GDM1 (cell line): ENCODE measurements around the gene TSPAN11.

ENCODE experiments used
- DNase-seq: peaks from one replicate; lab custom pipeline; 2025; lab: John Stamatoyannopoulos, UW

The TSPAN11 gene

DNA sequence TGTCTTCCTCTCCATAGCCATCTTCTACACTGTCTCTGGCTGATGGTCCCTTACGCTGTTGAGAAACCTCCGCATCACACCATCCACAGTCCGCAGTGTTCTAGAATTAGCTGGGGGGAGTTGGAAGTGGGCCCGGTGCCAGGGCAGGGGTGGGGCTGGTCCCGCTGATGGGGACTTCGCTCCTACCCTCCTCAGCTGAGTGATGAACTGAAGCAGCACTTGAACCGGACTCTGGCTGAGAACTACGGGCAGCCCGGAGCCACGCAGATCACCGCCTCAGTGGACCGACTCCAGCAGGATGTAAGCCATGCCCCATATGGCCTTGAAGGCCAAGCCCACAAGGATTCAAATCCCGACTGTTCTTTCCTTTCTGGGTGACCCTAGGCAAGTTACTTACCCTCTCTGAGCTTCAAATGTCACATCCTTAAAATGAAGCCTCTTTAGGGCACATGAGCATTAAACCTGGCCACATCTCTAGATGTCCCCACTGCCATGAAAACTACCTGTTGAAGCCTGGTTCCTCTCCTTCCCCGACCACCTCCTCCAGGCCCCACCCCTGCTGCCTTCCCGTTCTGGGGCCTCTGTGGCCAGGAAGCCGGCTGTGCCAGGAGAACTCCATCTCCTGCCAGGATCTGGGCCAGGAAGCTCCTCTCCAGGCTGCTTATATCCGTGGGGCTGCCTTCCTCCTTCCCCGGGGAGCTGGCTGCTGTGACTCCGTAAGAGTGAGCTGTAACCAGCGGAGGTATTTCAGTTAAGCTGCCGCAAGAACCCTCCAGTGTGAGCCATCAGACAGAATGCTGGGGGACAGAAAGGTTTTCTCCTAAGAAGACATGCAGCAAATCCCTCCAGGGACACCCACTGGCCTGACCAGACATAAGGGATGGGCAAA, 53.1 kb downstream of the TSPAN11 start:
- no peak for DNase-seq

GRCh38 chr12:30980955-30981662, 54.6 kb downstream of the TSPAN11 start:
- no peak for DNase-seq

DNA sequence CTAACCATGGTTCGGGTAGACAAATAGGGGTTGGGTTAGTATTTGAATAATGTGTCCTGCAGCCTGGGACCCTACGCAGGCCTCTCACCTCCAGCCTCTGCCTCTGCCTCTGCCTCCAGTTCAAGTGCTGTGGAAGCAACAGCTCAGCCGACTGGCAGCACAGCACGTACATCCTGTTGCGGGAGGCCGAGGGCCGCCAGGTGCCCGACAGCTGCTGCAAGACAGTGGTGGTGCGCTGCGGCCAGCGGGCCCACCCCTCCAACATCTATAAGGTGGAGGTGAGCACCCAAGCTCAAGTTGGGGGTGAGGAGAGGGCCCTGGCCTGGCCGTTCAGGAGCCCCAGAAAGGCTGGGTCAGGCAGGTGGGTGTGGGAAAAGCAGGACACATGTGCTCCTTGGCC, 55.9 kb downstream of the TSPAN11 start:
- no peak for DNase-seq

DNA sequence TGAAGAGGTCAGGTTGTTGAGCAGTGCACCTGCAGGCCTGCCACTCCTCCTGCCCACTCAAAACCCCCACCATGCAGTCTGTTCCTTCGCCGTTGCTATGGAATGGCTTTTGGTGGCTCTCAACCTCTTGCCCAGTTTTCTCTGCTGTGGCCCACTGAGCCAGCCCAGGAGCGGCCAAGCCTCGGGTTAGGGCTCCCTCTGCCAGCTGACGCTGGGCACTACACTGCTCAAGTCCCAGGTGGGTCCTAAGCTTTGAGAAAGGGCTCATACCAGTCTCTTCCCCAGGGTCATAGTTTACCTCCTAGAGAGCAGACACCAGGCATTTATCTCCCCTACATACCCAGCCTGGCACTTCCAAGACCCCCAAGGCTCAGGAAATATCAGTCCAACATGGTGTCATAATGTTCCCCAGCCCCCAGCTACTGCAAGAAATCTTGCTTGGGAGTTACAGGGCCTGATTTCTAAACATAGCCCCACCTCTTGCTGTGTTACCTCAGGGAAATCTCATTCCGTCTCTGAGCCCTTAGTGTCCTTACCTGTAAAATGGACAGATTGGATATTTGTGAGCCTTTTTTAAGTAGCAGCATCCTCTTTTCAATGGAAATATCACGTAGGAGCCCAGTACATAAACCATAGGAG, 59.4 kb downstream of the TSPAN11 start:
- no peak for DNase-seq

GRCh38 chr12:30988086-30988485, 61.5 kb downstream of the TSPAN11 start:
- DNase-seq = no peak

DNA sequence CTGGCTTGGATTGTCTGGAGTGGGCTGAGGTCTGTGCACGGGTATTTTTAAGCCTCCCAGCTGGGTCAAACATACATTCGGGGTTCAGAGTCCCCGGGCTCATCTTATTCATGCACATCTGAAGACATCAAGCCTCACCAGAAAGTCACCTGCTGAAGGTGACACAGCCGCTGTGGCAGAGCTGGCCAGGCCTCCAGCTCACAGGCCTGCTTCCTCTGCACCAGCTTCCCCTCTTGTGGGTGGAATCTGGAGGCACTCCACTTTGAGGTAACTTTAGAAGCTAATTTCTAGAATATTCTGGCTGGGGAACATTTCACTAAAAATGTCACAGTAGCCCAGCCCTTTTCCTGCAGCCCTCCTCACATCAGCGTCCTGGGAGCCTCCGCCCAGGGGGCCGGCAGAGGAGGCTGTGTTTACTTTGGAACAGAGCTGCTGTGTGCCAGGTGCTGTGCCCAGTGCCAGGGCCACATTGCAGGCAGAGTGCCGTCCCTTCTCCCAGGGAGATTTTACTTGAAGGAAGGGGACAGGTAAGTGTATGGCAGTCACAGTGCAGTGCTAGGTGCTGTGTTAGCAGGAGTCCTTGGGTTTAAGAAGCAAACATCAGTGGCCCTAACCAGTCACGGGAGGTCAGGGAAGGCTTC, 62.2 kb downstream of the TSPAN11 start:
- DNase-seq = no peak

DNA sequence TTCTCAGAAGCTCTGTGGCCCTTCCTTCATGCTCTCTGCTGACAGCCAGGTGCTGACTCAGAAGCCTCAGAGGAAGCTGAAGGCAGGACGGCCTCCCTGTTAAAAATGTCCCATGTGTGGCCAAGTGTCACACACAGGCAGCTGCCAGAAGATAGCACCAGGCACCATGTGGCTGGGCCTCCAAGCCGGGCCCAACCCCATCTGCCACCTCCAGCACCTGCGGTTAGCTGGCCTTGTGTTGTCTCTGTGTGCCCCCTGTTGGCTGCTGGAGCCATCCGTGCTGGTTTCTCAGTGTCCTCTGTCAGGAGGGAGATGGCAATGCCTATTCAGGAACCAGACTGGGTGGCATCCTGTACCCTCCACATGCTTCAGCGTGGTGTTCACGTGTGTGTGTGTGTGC, 63.2 kb downstream of the TSPAN11 start:
- DNase-seq = no peak

GRCh38 chr12:30990316-30990715, 63.8 kb downstream of the TSPAN11 start:
- DNase-seq = no peak

DNA sequence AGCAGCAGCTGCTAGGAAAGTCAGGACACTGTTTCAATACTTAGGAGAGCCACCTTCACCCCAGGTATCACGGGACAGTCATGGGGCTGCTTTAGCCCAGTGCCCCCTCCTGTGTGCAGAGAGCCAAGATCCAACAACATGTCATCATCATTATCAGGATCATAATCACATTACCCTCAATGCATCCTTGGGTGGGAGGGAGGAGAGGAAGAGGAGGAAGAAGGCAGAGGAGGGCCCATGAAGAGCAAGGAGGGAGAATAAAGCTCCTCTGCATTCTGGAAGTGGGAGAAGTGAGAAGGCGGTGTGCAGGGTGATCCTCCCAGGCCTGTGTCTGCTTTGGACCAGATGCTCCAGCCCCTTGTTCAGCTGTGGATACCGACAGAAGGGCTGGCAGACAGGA, 64.2 kb downstream of the TSPAN11 start:
- no peak for DNase-seq

- no peak for DNase-seq
Observed at GRCh38 chr12:30991466-30991865, 64.9 kb downstream of the TSPAN11 start.

DNA sequence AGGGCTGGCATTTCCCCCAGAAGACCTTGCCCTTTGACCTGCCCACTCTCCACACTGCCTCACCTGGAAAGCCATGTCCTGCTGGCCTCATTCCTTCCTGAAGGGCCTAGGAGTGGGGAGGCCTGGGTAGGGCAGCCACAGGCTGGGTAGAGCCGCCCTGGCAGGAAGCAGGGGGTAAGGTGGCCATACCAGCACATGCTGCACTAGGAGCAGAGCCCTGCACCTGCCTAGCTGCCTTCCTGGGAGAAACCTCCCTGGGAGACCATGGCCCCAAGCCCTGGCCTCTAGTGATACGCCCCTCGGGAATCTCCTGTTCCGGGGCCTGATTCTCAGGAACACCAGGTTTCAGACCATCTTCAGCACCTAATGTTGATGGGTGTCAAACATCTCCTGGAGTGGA, 65.8 kb downstream of the TSPAN11 start:
- no peak for DNase-seq

DNA sequence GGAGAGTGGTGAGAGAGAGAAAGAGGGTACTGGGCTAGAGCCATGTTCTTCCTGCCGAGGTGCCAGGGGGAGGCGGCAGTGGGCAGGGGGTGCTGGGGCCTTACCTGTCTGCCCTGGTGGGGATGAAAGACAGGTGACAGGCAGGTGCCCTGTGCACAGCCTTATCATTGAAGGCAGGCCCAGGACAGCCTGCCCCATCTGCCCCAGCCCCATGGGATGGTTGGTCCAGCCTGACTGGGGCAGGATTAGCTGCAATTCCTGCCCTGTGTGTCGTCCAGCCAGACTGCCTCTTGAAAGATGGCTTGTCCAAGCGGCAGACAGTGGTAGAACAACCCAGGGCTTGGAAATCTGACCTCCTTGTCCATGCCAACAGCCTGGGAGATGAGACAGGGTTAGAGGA, 67.2 kb downstream of the TSPAN11 start:
- no peak for DNase-seq

DNA sequence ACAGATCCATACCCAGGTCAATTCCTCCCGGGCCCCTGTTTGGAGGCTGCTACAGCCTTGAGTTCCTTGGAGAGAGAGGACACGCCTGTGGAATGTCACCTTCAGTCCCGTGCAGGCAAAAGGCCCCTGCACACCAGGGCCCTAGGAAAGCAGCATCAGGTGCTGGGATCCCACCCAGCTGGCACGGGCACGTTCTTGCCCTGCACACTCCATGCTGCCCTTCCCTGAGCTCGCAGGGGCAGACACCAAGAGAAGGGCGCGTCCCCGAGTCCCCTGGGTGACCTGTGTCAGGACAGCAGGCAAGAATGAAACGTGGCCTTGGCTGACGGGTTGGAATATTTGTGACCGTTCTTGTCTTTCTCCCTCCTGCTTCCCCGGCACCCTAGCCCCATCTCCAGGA, 67.7 kb downstream of the TSPAN11 start:
- no peak for DNase-seq

DNA sequence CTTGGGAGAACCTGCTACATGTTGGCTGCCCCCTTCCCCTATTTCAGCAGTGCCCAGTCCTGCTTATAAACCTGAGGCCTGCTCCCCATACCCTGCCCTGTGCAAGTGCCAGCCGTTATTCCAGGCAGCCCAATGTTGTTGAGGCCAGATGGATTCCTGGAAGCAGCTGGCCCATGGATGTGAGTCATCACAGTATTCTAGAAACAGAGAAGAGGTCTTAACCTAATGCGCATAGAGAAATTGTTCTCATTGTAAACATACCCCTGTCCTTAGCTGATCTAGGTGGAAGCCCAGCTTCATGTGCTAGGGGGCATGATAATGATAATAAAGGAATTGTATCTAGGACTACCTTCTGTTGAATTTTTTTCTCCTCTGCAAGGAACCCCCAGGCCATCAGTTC, 69.7 kb downstream of the TSPAN11 start:
- DNase-seq = no peak

DNA sequence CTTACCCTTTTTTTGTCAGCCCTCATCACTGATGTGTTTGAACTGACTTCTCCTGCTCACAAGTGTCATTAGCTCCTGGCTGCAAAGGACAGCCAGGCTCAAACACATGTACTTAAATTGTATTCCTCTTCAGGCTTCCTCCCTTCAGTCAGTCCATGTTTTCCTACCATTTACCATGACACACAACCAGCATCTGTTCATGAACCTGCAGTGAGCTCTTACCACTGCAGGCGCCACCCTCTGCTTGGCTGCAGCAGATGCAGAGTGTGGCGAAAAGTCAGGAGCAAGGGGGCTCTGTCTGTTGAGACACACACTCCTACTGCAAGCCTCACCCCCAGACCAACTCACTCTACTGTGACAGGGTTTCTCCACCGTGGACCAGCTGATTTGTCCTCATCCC, 70.2 kb downstream of the TSPAN11 start:
- DNase-seq = no peak

- no peak for DNase-seq
Observed at GRCh38 chr12:30997685-30998440, 71.3 kb downstream of the TSPAN11 start.

DNA sequence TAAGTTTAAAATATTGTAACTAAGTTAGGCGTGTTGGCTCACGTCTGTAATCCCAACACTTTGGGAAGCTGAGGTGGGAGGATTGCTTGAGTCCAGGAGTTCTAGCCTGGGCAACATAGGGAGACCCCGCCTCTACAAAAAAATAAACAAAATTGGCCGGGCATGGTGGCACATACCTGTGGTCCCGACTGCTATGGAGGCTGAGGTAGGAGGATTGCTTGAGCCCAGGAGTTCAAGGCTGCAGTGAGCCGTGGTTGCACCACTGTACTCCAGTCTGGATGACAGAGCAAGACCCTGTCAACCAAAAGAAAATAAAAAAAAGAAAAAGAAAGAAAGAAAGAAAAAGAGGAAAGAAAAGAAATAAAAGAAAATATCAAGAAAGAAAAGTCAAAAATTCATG, 72.5 kb downstream of the TSPAN11 start:
- DNase-seq = no peak

DNA sequence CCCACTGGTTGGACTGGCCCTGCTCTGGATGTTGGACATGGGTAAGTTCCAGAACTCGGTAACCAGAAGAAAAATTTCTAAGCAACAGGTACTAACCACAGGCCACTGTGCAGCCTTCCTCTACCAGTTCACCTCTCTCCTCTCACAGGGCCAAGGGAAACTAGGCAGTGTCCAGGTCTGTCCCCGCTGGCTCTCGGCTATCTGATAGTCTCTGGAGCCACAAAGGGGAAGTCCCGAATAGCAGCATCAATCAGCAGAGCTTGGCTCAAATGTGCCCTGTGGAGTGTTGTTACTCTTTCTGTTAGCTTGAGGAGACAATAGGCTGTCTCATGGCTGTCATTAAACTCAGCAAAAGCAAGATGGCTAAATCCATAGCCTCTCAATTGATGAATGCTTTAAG, 73.2 kb downstream of the TSPAN11 start:
- no peak for DNase-seq

DNA sequence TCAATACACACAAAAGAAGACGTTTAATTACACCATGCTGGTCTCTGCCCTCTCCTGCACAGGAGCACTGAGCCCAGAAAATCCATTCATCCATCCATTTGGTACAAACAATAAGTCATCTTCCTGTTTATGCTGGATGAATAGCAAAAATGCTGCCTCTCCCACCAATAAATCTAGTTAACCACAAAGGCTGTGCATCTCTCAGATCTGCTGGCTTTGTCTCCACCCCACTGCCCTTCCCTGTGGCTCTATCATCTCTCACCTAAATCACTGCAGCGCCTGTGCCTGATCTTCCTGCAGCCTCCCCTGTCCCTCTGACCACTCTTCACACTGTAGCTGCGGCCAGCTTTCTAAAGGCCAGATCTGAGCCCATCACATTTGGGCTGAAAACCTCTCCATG, 74.2 kb downstream of the TSPAN11 start:
- DNase-seq = no peak

DNA sequence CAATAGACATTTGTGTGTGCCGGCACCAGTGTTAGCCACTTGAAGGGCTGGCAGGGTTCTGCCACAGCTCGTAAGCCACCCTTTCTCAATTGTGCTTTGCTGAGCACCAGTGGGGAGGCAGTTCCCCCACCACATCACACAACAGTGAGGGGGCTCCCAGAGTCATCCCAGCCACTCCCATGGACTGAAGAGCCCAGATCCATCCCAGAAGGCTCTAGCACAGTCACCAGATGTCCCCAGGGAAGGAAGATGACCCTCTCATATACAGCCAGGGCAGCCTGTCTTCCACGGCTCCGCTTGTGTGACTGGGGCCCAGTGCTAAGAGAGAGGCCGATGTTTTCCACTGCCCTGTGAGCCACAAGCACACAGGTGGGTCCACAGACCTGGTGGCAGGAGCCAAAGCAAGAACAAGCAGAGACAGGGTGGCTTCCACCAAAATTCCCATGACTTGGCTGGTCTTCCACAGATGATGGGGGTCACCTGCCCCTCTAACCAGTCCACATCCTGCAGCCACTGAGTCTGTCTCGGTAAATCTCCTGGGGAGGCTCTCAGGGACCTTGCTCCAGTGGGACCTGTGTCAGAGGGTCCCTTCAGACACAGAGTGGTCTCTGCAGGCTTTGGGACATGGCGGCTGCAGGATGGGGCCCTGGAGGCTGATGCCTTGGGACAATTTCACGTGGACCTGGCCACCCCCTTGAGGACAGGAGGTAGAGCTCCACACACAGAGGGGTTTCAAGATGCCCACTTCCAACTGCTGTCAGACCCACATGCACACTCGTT, 75.2 kb downstream of the TSPAN11 start:
- no peak for DNase-seq

DNA sequence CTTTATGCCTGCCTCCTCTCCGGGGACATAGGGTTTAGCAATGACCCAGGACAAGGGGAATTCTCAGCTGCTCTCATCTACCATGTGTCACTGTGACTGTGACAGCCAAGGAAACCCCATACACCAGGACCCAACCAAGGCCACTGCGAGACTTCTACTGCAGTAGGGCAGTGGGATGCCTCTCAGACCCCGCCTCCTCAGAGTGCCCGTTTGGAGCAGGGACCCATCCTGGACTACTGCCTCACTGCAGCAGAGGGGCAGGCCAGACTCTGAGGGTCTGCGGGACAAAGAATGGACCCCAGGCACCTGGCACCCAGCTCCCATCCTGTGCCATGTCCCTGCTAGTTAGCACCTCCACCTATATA, 75.8 kb downstream of the TSPAN11 start:
- no peak for DNase-seq
